ENCODE measurements around the gene NDUFA13.

Gene NDUFA13

DNA sequence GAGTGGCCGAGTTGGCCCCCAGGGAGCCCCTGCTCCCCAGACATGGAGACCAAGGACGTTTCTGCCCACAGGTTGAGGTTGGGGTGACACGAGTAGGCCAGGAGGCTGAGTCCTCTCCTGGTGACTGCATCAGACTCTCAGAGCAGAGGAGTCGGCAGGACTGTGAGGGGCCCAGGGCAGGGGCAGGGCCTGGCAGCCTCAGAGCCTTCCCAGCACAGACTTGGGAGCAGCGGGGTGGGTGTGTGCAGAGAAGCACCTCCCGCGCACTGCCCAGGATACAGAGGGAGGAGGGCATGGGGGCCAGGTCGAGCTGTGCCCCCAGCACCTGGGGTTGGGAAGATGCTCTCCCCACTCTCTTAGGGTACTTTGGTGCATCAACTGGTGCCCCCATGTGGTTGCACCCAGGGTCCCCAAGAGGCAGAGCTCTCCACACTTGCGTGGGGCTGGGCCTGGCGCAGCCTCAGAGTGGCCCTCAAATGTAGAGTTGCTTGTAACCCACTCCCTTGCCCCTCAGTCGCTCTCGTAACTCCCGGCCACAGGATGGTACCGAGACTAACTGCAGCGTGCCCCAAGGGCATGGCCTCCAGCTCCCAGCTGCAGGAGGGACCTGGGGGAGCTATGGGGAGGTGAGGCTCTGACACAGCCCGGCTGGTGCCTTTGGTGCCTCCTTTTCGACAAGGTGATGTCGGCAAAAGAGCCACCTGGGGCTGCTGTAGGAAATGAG lies 16.6 kb upstream of the NDUFA13 start:
- Histone ChIP-seq H4K8ac (ENCODE audit: low read depth, low read length) (no peak overlapping the region), H3K4me3 (ENCODE audit: low read depth, low read length) (no peak overlapping the region), H4K12ac (ENCODE audit: low read depth, low read length) (no peak overlapping the region), H3K14ac (ENCODE audit: low read length) (no peak overlapping the region), H3K9ac (ENCODE audit: low read length) (no peak overlapping the region), H3K27ac (ENCODE audit: low read depth, low read length) (no peak overlapping the region), H3K9me3 (ENCODE audit: insufficient read depth, low read depth, low read length) (peaks cover 1% of the 10 kb centered on the region), H3K4me1 (ENCODE audit: control insufficient read depth in 1 of 2, insufficient read depth in 2 of 2, low read length in 2 of 2) (no peaks in the 10 kb centered on the region), H3K36me3 (ENCODE audit: control insufficient read depth in 1 of 2, insufficient read depth in 2 of 2, low read length in 2 of 2) (peaks cover 90 to 94% of the 10 kb centered on the region in 2 experiments), H3K27me3 (ENCODE audit: insufficient read depth, low read length) (no peaks in the 10 kb centered on the region), H3K23ac (ENCODE audit: low read length) (no peak overlapping the region), H3K79me2 (ENCODE audit: control insufficient read depth, insufficient read depth, low read length, poor library complexity) (no peaks in the 10 kb centered on the region), H2BK120ac (ENCODE audit: insufficient read depth, low read length, poor library complexity) (no peak overlapping the region), H2AFZ (ENCODE audit: insufficient read depth, low read length, poor library complexity) (no peak overlapping the region), H3K18ac (ENCODE audit: low read length) (no peak overlapping the region), H2AK5ac (ENCODE audit: low read length) (no peak overlapping the region), H3K4me2 (ENCODE audit: low read length) (no peak overlapping the region), H3K79me1 (ENCODE audit: low read length) (no peaks in the 10 kb centered on the region), H2BK5ac (ENCODE audit: low read depth, low read length, poor library complexity) (no peak overlapping the region), H3K4ac (ENCODE audit: low read depth, low read length) (no peak overlapping the region), H2BK12ac (ENCODE audit: low read length) (no peak overlapping the region), H4K91ac (ENCODE audit: low read depth, low read length) (no peak overlapping the region)
- no CpG with 5 or more reads among the region's 18 CpGs for WGBS (ENCODE audit: extremely low coverage, insufficient coverage, insufficient read length)
- DNase-seq, result no peak

DNA sequence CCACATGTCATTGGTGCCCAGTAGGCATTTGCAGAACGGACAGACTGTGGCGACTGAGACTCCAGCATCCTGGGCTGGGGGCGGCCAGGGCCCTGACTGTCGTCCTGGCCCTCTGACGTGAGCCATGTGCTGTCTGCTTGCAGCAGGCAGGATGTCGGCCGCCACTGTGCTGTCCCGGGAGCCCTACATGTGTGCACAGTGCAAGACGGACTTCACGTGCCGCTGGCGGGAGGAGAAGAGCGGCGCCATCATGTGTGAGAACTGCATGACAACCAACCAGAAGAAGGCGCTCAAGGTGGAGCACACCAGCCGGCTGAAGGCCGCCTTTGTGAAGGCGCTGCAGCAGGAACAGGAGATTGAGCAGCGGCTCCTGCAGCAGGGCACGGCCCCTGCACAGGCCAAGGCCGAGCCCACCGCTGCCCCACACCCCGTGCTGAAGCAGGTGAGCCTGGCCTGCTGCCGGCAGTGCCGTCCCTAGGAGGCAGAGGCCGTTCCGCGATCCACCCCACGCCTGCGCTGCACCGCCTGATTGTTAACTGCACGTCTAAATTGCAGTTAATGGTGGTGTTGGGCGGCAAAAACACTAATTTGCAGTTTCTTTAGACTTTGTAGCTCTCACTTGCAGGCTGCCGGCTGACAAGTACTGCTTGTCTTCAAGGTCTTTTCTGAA lies 14.9 kb upstream of the NDUFA13 start:
- Histone ChIP-seq H3K9me3 (ENCODE audit: insufficient read depth, low read depth, low read length) (peaks cover 1% of the 10 kb centered on the region), H3K27ac (ENCODE audit: low read depth, low read length) (no peak overlapping the region), H3K36me3 (ENCODE audit: control insufficient read depth in 1 of 2, insufficient read depth in 2 of 2, low read length in 2 of 2) (peaks cover 93 to 99% of the 10 kb centered on the region in 2 experiments), H2BK5ac (ENCODE audit: low read depth, low read length, poor library complexity) (no peak overlapping the region), H3K4ac (ENCODE audit: low read depth, low read length) (no peak overlapping the region), H3K27me3 (ENCODE audit: insufficient read depth, low read length) (no peaks in the 10 kb centered on the region), H4K12ac (ENCODE audit: low read depth, low read length) (no peak overlapping the region), H2BK12ac (ENCODE audit: low read length) (no peak overlapping the region), H3K79me2 (ENCODE audit: control insufficient read depth, insufficient read depth, low read length, poor library complexity) (no peaks in the 10 kb centered on the region), H2AFZ (ENCODE audit: insufficient read depth, low read length, poor library complexity) (no peak overlapping the region), H3K18ac (ENCODE audit: low read length) (no peak overlapping the region), H4K91ac (ENCODE audit: low read depth, low read length) (no peak overlapping the region), H4K8ac (ENCODE audit: low read depth, low read length) (no peak overlapping the region), H2AK5ac (ENCODE audit: low read length) (no peak overlapping the region), H3K9ac (ENCODE audit: low read length) (no peak overlapping the region), H3K14ac (ENCODE audit: low read length) (no peak overlapping the region), H2BK120ac (ENCODE audit: insufficient read depth, low read length, poor library complexity) (no peak overlapping the region), H3K4me3 (ENCODE audit: low read depth, low read length) (peak overlapping the region; percentile 49), H3K4me1 (ENCODE audit: control insufficient read depth in 1 of 2, insufficient read depth in 2 of 2, low read length in 2 of 2) (no peaks in the 10 kb centered on the region), H3K23ac (ENCODE audit: low read length) (no peak overlapping the region), H3K79me1 (ENCODE audit: low read length) (no peaks in the 10 kb centered on the region), H3K4me2 (ENCODE audit: low read length) (no peak overlapping the region)
- no peak for DNase-seq
- no CpG with 5 or more reads among the region's 34 CpGs for WGBS (ENCODE audit: extremely low coverage, insufficient coverage, insufficient read length)

DNA sequence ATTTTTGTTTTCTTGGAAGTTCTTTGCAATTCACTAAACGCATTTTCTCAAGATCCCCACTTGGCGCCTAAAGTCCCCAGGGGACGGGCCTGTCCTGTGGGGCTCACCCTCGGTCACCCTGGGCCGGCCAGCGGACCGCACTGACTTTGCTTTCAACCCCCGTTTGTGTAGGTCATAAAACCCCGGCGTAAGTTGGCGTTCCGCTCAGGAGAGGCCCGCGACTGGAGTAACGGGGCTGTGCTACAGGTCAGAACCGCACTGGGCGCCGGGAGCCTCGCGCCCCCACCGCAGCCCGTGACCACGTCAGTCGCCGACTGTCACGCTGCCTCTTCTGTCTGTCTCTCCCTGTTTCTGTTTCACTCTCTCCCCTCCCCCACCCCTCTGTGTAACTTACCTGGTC lies 14.2 kb upstream of the NDUFA13 start:
- Histone ChIP-seq H2BK12ac (ENCODE audit: low read length) (no peak overlapping the region), H3K9me3 (ENCODE audit: insufficient read depth, low read depth, low read length) (peaks cover 1% of the 10 kb centered on the region), H3K14ac (ENCODE audit: low read length) (no peak overlapping the region), H2AK5ac (ENCODE audit: low read length) (no peak overlapping the region), H3K4ac (ENCODE audit: low read depth, low read length) (no peak overlapping the region), H4K8ac (ENCODE audit: low read depth, low read length) (no peak overlapping the region), H2BK120ac (ENCODE audit: insufficient read depth, low read length, poor library complexity) (no peak overlapping the region), H2BK5ac (ENCODE audit: low read depth, low read length, poor library complexity) (no peak overlapping the region), H3K27ac (ENCODE audit: low read depth, low read length) (no peak overlapping the region), H3K4me2 (ENCODE audit: low read length) (no peak overlapping the region), H3K4me3 (ENCODE audit: low read depth, low read length) (no peak overlapping the region), H3K79me1 (ENCODE audit: low read length) (no peaks in the 10 kb centered on the region), H4K12ac (ENCODE audit: low read depth, low read length) (no peak overlapping the region), H3K23ac (ENCODE audit: low read length) (no peak overlapping the region), H3K9ac (ENCODE audit: low read length) (no peak overlapping the region), H4K91ac (ENCODE audit: low read depth, low read length) (no peak overlapping the region), H3K79me2 (ENCODE audit: control insufficient read depth, insufficient read depth, low read length, poor library complexity) (no peaks in the 10 kb centered on the region), H2AFZ (ENCODE audit: insufficient read depth, low read length, poor library complexity) (no peak overlapping the region), H3K27me3 (ENCODE audit: insufficient read depth, low read length) (no peaks in the 10 kb centered on the region), H3K36me3 (ENCODE audit: control insufficient read depth in 1 of 2, insufficient read depth in 2 of 2, low read length in 2 of 2) (peaks cover 92 to 97% of the 10 kb centered on the region in 2 experiments), H3K4me1 (ENCODE audit: control insufficient read depth in 1 of 2, insufficient read depth in 2 of 2, low read length in 2 of 2) (no peaks in the 10 kb centered on the region), H3K18ac (ENCODE audit: low read length) (no peak overlapping the region)
- no peak for DNase-seq
- no CpG with 5 or more reads among the region's 26 CpGs for WGBS (ENCODE audit: extremely low coverage, insufficient coverage, insufficient read length)

DNA sequence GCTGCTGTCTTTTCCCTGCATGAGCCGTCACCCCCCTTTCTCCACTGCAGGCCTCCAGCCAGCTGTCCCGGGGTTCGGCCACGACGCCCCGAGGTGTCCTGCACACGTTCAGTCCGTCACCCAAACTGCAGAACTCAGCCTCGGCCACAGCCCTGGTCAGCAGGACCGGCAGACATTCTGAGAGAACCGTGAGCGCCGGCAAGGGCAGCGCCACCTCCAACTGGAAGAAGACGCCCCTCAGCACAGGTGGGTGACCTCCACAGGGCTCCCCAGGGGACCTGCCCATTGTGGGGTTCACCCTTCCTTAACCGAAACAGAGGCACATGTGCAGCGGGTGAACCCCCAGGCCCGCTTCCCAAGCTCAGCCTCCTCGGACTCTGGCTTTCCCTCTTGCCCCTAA lies 13.7 kb upstream of the NDUFA13 start:
- Histone ChIP-seq H2BK120ac (ENCODE audit: insufficient read depth, low read length, poor library complexity) (no peak overlapping the region), H3K27ac (ENCODE audit: low read depth, low read length) (no peak overlapping the region), H3K79me2 (ENCODE audit: control insufficient read depth, insufficient read depth, low read length, poor library complexity) (no peaks in the 10 kb centered on the region), H3K23ac (ENCODE audit: low read length) (no peak overlapping the region), H3K14ac (ENCODE audit: low read length) (no peak overlapping the region), H3K9ac (ENCODE audit: low read length) (no peak overlapping the region), H4K12ac (ENCODE audit: low read depth, low read length) (no peak overlapping the region), H2BK12ac (ENCODE audit: low read length) (no peak overlapping the region), H4K8ac (ENCODE audit: low read depth, low read length) (no peak overlapping the region), H4K91ac (ENCODE audit: low read depth, low read length) (no peak overlapping the region), H2BK5ac (ENCODE audit: low read depth, low read length, poor library complexity) (no peak overlapping the region), H3K4me1 (ENCODE audit: control insufficient read depth in 1 of 2, insufficient read depth in 2 of 2, low read length in 2 of 2) (no peaks in the 10 kb centered on the region), H3K4me2 (ENCODE audit: low read length) (no peak overlapping the region), H3K4ac (ENCODE audit: low read depth, low read length) (no peak overlapping the region), H3K79me1 (ENCODE audit: low read length) (no peaks in the 10 kb centered on the region), H3K18ac (ENCODE audit: low read length) (no peak overlapping the region), H3K9me3 (ENCODE audit: insufficient read depth, low read depth, low read length) (peaks cover 1% of the 10 kb centered on the region), H3K27me3 (ENCODE audit: insufficient read depth, low read length) (no peaks in the 10 kb centered on the region), H2AFZ (ENCODE audit: insufficient read depth, low read length, poor library complexity) (no peak overlapping the region), H3K4me3 (ENCODE audit: low read depth, low read length) (no peak overlapping the region), H2AK5ac (ENCODE audit: low read length) (no peak overlapping the region), H3K36me3 (ENCODE audit: control insufficient read depth in 1 of 2, insufficient read depth in 2 of 2, low read length in 2 of 2) (peaks cover 89 to 94% of the 10 kb centered on the region in 2 experiments)
- WGBS (ENCODE audit: extremely low coverage, insufficient coverage, insufficient read length), result no CpG with 5 or more reads among the region's 19 CpGs
- DNase-seq, result no peak
